Left ventricle myocardium inferior (tissue), 1 donor: ENCODE results near the gene DTNB. TPM values are rescaled to one million over a fixed set of nuclear protein-coding genes. Genes with fewer than 3 reads are reported as not detected.

Source experiments
- DNase-seq: peaks from one replicate; pipeline ENCODE4 v3.0.0-alpha.2; 2020
- H3K27ac ChIP-seq: fragments of 200-600 bp; replicated peaks from 2 replicates; pipeline ENCODE4 v1.8.0; 2021
- H3K27me3 ChIP-seq: fragments of 200-600 bp; 2 replicates; pipeline ENCODE4 v1.8.0; 2021; ENCODE audit warnings: low read depth
- H3K36me3 ChIP-seq: fragments of 200-600 bp; 2 replicates; pipeline ENCODE4 v1.8.0; 2021
- H3K4me1 ChIP-seq: fragments of 200-600 bp; 2 replicates; pipeline ENCODE4 v1.8.0; 2021
- H3K4me3 ChIP-seq: fragments of 200-600 bp; 2 replicates; pipeline ENCODE4 v1.8.0; 2021; ENCODE audit warnings: mild to moderate bottlenecking, moderate library complexity
- H3K9me3 ChIP-seq: fragments of 200-600 bp; replicated peaks from 2 replicates; pipeline ENCODE4 v1.8.0; 2021
- intact Hi-C: fragments of 100-400 bp; cut with micrococcal nuclease; formaldehyde crosslinking; loops from one replicate; pipeline ENCODE4 v1.11.0; 2022
- total RNA-seq: library from RNA; stranded (reverse); fragmentation: NEBNext Ultra II Directional; extraction: Animal tissue kit (Norgen Biotek cat#: 25700); gene quantifications from one replicate; pipeline ENCODE4 v1.2.1, GENCODE V29; 2021
- TF ChIP-seq, protein P1 (sequence below): fragments of 200-600 bp; IDR thresholded peaks from 2 replicates; pipeline ENCODE4 v1.8.0; 2021; ENCODE audit warnings: antibody characterized with exemption, mild to moderate bottlenecking, borderline replicate concordance
- donor health status: DM: no; HTN: yes; CAD: no; lungs with severe emphysema.

The DTNB gene
- total RNA-seq, 1 donor from 2014 or later, result 4.5 TPM

DNA sequence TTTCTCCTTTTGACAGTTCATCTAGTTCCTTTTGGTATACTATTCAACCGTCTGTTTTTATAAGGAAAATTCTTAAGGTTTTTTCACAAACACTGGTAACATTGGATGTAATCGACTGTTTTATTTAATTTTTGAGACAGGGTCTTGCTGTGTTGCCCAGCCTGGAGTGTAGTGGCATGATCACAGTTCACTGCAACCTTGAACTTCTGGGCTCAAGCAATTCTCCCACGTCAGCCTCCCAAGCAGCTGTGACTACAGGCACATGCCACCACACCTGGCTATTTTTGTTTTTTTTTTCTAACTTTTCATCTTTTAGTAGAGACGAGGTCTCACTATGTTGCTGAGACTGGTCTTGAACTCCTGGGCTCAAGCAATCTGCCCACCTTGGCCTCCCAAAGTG, 227.3 kb downstream of the DTNB start:
- Histone ChIP-seq H3K27me3 (no peaks in the 10 kb centered on the region), H3K4me1 (no peaks in the 10 kb centered on the region), H3K27ac (no peak overlapping the region), H3K9me3 (no peaks in the 10 kb centered on the region), H3K36me3 (peaks cover 6% of the 10 kb centered on the region), H3K4me3 (no peak overlapping the region)
- no peak for DNase-seq
- intact Hi-C loops, result no loop called here
- TF ChIP-seq, protein P1, sequence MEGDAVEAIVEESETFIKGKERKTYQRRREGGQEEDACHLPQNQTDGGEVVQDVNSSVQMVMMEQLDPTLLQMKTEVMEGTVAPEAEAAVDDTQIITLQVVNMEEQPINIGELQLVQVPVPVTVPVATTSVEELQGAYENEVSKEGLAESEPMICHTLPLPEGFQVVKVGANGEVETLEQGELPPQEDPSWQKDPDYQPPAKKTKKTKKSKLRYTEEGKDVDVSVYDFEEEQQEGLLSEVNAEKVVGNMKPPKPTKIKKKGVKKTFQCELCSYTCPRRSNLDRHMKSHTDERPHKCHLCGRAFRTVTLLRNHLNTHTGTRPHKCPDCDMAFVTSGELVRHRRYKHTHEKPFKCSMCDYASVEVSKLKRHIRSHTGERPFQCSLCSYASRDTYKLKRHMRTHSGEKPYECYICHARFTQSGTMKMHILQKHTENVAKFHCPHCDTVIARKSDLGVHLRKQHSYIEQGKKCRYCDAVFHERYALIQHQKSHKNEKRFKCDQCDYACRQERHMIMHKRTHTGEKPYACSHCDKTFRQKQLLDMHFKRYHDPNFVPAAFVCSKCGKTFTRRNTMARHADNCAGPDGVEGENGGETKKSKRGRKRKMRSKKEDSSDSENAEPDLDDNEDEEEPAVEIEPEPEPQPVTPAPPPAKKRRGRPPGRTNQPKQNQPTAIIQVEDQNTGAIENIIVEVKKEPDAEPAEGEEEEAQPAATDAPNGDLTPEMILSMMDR, result no peak

DNA sequence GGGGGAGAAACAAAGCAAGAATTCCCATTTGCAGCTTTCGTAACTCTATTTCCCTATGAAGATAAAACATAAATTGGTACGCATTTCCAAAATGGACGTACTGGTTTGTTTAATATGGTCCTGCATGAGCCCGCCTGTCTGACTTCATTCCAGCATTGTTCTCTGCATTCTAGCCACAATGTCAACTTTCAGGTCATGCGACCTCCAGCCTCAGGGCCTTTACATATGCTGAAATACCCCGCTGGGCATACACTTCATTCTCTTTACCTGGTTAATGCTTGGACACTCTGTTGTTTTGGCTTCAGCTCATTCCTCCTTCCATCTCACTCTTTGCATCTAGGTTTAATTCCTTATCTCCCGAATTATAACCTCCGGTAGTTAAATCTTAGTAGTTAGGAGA, 227.9 kb downstream of the DTNB start:
- H3K36me3 ChIP-seq, result no peaks in the 10 kb centered on the region
- TF ChIP-seq, protein P1, result no peak
- H3K27ac ChIP-seq, result no peak overlapping the region
- no peaks in the 10 kb centered on the region for H3K27me3 ChIP-seq
- no peaks in the 10 kb centered on the region for H3K4me1 ChIP-seq
- DNase-seq, result no peak
- intact Hi-C loops, result no loop called here
- no peak overlapping the region for H3K4me3 ChIP-seq
- H3K9me3 ChIP-seq, result no peaks in the 10 kb centered on the region

DNA sequence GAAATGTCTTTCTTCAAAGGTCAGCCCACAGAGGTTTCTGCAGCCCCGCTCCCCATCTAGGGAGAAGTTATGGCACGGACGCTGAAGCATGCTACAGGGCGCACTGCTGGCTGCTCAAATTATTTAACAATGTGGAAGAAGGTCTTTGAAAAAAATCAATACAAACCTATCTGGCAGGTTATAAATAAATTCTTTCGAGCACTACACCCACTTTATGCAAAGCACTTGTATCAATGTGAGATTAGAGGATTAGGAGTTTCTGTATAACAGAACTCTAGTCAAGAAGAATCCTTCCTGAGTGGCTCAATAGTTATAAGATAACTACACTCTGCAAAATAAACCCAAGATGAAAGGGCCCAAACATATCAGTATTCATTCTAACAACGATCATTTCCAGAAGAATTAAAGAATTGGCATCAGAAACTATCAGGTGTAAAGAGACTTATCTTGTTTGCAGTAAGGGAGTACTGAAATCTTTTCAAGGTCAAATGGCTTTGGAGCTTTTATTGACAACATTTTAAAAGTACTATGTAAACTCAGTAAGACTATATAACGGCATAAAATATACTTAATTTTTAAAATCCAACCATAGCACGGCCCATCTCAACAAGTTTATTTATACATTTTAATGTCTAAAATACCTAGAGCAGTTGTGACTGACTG, 228.6 kb downstream of the DTNB start:
- H3K36me3 ChIP-seq, result no peaks in the 10 kb centered on the region
- TF ChIP-seq, protein P1, result no peak
- no peaks in the 10 kb centered on the region for H3K9me3 ChIP-seq
- no peak overlapping the region for H3K27ac ChIP-seq
- H3K4me1 ChIP-seq, result no peaks in the 10 kb centered on the region
- intact Hi-C loops, result no loop called here
- DNase-seq, result no peak
- no peaks in the 10 kb centered on the region for H3K27me3 ChIP-seq
- H3K4me3 ChIP-seq, result no peak overlapping the region

DNA sequence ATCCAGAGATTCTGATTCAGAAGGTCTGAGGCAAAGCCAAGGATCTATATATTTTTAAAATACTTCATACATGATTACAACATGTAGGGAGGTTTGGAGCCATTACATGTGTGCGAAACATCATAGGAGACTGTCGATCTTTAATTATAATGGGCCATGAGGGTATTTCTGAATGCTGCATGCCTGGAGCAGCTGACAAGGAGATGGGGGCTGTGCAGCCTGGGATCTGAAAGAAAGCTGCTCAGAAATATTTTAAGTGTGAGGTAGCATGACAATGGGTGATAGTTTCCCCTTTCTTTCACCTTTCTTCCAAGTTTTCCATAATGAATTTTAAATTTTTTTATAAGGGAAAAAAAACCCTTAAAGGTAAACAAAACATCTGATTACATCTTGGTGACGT, 229.6 kb downstream of the DTNB start:
- H3K36me3 ChIP-seq, result no peaks in the 10 kb centered on the region
- no peaks in the 10 kb centered on the region for H3K4me1 ChIP-seq
- no peak for DNase-seq
- H3K9me3 ChIP-seq, result no peaks in the 10 kb centered on the region
- intact Hi-C loops, result no loop called here
- H3K4me3 ChIP-seq, result no peak overlapping the region
- TF ChIP-seq, protein P1, result no peak
- H3K27me3 ChIP-seq, result no peaks in the 10 kb centered on the region
- H3K27ac ChIP-seq, result no peak overlapping the region

DNA sequence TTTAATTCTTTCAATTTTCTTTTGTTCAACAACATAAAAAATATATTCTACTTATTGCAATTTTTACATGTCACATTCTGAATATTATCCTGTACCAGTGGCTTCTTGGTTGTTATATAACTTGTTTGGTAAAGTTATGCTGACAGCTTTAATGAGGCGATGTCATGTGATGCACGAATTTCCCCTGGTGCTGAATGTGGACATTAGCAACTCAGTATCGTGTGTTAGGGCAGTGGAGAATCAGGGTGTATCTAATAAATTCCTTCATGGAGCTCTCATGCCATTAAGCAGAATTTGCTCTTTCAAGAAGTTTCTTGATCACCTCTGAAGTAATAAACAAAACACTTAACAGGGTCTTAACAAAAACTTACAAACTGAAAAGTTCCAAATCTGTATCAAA, 232.0 kb downstream of the DTNB start:
- TF ChIP-seq, protein P1, result no peak
- H3K9me3 ChIP-seq, result no peaks in the 10 kb centered on the region
- no peaks in the 10 kb centered on the region for H3K36me3 ChIP-seq
- H3K4me1 ChIP-seq, result no peaks in the 10 kb centered on the region
- no peaks in the 10 kb centered on the region for H3K27me3 ChIP-seq
- H3K27ac ChIP-seq, result no peak overlapping the region
- intact Hi-C loops, result no loop called here
- DNase-seq, result no peak
- H3K4me3 ChIP-seq, result no peak overlapping the region
